ENCODE data around the gene MACROD1. TPM values are rescaled to one million over a fixed set of nuclear protein-coding genes. Genes with fewer than 3 reads are reported as not detected.
A peak's percentile ranks its signal among the peaks of the same experiment; 100 is the strongest.

MACROD1 gene
- total and polyA plus RNA-seq, 9 of the 15 experiments (the other 6 are each of a cell fraction or from before 2014, with no cell fraction given) = 1.1 to 60.0 (median 26.4) TPM

DNA sequence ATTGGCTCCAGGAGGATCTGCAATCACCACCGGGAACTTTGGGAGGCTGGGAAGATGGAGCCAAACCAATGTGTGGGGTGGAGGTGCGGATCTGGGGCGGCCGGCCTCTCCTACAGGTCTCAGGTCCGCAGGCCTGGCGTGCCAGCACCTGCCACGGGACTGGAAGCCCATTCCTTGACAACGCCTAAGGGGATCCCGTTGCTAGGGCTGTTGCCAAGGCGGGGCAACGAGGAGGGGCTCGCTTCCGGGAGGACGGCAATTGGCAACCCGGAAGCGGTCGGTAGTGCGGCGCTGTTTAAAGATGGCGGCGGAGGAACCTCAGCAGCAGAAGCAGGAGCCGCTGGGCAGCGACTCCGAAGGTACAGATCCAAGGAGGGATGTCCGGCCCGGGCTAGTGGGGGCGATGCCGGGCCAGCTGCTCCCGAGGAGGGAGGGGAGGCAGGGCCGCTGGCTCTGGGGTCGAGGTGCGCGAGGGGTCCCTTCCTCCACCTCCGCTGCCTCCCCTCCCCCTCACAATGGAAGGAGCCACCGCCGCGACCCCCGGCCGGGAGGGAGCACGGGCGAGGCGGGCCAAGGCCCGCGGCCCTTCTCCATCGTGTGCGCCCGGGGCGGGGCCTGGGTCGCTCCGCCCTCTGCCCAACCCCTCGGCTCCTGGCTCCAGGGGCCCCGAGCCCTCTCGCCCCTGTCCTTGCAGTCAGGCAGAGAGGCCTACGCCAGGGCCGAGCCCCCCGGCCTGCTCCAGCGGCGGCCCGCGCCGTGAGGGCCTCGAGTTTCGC, 179.6 kb downstream of the MACROD1 start, which contains the start of gene OTUB1 (continued):
- TF ChIP-seq MYBL2 (IDR thresholded peaks at IDR 0.05; ENCODE audit: low read depth) (no peak), MYBL2 (CRISPR knock-in tag; IDR thresholded peaks at IDR 0.05; ENCODE audit: borderline replicate concordance) (no peak), DIDO1 (tag; IDR thresholded peaks at IDR 0.05; ENCODE audit: low read depth) (peak; percentile 39), ETS2 (tag; IDR thresholded peaks at IDR 0.05; ENCODE audit: borderline replicate concordance, poor library complexity, severe bottlenecking) (no peak), CCAR2 (IDR thresholded peaks at IDR 0.05; ENCODE audit: low read depth, low read length) (no peak), MTA1 (IDR thresholded peaks at IDR 0.05; ENCODE audit: borderline replicate concordance) (no peak), ELF2 (CRISPR knock-in tag; IDR thresholded peaks at IDR 0.05) (peak; percentile 91), RAD21 (CRISPR knock-in tag; conservative IDR thresholded peaks at IDR 0.05 in 1 of 2, IDR thresholded peaks at IDR 0.05 in 1 of 2) (no peak), U2AF1 (optimal IDR thresholded peaks at IDR 0.05; ENCODE audit: low read depth, low read length) (no peak), ZNF384 (IDR thresholded peaks at IDR 0.05; ENCODE audit: low read depth, low read length) (no peak), XRCC3 (IDR thresholded peaks at IDR 0.05) (no peak), MED1 (CRISPR knock-in tag; IDR thresholded peaks at IDR 0.05; ENCODE audit: borderline replicate concordance) (no peak)
- TF ChIP-seq, protein P1, sequence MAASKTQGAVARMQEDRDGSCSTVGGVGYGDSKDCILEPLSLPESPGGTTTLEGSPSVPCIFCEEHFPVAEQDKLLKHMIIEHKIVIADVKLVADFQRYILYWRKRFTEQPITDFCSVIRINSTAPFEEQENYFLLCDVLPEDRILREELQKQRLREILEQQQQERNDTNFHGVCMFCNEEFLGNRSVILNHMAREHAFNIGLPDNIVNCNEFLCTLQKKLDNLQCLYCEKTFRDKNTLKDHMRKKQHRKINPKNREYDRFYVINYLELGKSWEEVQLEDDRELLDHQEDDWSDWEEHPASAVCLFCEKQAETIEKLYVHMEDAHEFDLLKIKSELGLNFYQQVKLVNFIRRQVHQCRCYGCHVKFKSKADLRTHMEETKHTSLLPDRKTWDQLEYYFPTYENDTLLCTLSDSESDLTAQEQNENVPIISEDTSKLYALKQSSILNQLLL (CRISPR knock-in tag; IDR thresholded peaks at IDR 0.05; ENCODE audit: borderline replicate concordance) = no peak
- TF ChIP-seq, protein P2, sequence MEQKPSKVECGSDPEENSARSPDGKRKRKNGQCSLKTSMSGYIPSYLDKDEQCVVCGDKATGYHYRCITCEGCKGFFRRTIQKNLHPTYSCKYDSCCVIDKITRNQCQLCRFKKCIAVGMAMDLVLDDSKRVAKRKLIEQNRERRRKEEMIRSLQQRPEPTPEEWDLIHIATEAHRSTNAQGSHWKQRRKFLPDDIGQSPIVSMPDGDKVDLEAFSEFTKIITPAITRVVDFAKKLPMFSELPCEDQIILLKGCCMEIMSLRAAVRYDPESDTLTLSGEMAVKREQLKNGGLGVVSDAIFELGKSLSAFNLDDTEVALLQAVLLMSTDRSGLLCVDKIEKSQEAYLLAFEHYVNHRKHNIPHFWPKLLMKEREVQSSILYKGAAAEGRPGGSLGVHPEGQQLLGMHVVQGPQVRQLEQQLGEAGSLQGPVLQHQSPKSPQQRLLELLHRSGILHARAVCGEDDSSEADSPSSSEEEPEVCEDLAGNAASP (IDR thresholded peaks at IDR 0.05) = no peak
- TF ChIP-seq, protein P3, sequence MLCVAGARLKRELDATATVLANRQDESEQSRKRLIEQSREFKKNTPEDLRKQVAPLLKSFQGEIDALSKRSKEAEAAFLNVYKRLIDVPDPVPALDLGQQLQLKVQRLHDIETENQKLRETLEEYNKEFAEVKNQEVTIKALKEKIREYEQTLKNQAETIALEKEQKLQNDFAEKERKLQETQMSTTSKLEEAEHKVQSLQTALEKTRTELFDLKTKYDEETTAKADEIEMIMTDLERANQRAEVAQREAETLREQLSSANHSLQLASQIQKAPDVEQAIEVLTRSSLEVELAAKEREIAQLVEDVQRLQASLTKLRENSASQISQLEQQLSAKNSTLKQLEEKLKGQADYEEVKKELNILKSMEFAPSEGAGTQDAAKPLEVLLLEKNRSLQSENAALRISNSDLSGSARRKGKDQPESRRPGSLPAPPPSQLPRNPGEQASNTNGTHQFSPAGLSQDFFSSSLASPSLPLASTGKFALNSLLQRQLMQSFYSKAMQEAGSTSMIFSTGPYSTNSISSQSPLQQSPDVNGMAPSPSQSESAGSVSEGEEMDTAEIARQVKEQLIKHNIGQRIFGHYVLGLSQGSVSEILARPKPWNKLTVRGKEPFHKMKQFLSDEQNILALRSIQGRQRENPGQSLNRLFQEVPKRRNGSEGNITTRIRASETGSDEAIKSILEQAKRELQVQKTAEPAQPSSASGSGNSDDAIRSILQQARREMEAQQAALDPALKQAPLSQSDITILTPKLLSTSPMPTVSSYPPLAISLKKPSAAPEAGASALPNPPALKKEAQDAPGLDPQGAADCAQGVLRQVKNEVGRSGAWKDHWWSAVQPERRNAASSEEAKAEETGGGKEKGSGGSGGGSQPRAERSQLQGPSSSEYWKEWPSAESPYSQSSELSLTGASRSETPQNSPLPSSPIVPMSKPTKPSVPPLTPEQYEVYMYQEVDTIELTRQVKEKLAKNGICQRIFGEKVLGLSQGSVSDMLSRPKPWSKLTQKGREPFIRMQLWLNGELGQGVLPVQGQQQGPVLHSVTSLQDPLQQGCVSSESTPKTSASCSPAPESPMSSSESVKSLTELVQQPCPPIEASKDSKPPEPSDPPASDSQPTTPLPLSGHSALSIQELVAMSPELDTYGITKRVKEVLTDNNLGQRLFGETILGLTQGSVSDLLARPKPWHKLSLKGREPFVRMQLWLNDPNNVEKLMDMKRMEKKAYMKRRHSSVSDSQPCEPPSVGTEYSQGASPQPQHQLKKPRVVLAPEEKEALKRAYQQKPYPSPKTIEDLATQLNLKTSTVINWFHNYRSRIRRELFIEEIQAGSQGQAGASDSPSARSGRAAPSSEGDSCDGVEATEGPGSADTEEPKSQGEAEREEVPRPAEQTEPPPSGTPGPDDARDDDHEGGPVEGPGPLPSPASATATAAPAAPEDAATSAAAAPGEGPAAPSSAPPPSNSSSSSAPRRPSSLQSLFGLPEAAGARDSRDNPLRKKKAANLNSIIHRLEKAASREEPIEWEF (CRISPR knock-in tag; IDR thresholded peaks at IDR 0.05) = no peak
- TF ChIP-seq, protein P4, sequence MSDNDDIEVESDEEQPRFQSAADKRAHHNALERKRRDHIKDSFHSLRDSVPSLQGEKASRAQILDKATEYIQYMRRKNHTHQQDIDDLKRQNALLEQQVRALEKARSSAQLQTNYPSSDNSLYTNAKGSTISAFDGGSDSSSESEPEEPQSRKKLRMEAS (CRISPR knock-in tag; IDR thresholded peaks at IDR 0.05) = no peak
- TF ChIP-seq, protein P5, sequence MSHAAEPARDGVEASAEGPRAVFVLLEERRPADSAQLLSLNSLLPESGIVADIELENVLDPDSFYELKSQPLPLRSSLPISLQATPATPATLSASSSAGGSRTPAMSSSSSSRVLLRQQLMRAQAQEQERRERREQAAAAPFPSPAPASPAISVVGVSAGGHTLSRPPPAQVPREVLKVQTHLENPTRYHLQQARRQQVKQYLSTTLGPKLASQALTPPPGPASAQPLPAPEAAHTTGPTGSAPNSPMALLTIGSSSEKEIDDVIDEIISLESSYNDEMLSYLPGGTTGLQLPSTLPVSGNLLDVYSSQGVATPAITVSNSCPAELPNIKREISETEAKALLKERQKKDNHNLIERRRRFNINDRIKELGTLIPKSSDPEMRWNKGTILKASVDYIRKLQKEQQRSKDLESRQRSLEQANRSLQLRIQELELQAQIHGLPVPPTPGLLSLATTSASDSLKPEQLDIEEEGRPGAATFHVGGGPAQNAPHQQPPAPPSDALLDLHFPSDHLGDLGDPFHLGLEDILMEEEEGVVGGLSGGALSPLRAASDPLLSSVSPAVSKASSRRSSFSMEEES (CRISPR knock-in tag; IDR thresholded peaks at IDR 0.05) = no peak
